Measurements from ENCODE around the gene TMEM259.

The TMEM259 gene

DNA sequence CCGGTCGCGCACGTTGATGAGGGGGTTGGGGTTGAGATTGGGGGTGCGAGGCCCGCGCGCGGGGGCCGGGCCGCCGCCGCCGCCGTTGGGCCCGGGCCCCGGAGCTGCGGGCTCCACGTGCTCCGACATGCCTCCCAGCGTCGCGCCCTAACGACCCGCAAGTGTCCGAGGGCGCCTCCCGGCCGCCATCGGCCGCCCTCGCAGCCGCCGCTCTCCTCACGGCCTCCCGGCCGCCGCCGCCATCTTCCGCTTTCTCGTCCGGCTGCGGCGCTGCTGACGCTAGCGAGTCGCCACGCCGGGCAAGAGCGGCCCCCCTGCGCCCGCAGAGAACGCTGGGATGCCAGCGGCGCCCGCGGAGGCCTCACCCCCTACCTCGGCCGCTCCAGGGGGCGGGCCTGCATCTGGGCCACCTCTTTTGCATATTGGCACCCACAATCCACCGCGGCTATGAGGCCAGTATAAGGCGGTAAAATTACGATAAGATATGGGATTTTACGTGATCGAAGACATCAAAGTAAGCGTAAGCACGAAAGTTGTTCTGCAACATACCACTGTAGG, at the start of gene TMEM259:
TMEM259 (minus strand) TSS at position 256 of the 558 bp plus-strand sequence; CDS start at position 129, 127 bp downstream.
- DNase-seq: peak; percentile 96

DNA sequence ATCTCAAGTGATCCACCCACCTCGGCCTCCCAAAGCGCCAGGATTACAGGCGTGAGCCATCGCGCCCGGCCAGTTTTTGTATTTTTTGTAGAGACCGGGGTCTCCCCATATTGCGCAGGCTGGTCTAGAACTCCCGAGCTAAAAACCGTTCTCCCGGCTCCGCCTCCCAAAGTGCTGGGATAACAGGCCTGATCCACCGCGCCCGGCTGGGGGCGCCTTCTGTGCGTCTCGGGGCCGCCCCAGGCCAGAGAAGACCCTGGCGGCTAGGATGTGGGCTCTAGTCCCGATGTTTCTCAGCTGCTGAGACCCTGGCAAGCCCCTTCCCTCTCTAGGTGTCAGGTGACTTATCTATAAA, 49.6 kb upstream of the TMEM259 start:
- DNase-seq: no peak

DNA sequence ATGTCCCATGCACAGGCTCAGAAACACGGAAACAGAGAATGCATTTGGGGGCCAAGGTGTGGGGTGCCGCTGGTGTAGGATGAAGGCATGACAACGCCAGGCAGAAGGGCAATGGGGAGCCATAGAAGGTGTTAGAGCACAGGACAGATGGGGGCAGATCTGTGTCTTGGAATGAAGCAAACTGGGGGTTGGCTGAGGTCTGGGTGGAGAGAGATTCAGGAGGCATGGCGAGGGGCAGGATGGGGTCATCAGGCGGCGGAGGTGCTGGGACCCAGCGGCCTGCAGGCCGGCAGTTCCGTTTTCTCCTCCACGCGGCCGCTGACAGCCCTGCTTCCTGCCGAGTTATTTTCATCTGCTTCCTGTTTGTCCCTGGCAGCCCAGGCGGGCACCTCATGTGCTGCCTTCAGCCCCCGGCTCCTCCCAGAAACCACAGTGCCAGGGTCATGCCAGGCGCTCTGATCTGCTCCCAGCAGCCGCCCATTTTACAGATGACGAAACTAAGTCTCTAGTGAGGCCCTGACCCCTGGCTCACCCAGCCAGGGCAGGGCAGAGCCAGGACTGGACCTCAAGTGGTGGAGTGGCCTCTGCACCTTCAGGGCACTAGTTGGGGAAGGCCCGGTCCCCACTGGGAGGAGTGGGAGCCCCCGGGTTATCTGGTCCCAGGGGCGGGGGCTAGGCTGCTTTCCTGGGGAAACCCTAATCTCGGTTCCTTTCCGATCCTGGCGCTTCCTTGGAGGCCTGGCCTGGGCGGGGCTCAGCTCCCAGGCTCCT, 48.3 kb upstream of the TMEM259 start:
- no peak for DNase-seq

DNA sequence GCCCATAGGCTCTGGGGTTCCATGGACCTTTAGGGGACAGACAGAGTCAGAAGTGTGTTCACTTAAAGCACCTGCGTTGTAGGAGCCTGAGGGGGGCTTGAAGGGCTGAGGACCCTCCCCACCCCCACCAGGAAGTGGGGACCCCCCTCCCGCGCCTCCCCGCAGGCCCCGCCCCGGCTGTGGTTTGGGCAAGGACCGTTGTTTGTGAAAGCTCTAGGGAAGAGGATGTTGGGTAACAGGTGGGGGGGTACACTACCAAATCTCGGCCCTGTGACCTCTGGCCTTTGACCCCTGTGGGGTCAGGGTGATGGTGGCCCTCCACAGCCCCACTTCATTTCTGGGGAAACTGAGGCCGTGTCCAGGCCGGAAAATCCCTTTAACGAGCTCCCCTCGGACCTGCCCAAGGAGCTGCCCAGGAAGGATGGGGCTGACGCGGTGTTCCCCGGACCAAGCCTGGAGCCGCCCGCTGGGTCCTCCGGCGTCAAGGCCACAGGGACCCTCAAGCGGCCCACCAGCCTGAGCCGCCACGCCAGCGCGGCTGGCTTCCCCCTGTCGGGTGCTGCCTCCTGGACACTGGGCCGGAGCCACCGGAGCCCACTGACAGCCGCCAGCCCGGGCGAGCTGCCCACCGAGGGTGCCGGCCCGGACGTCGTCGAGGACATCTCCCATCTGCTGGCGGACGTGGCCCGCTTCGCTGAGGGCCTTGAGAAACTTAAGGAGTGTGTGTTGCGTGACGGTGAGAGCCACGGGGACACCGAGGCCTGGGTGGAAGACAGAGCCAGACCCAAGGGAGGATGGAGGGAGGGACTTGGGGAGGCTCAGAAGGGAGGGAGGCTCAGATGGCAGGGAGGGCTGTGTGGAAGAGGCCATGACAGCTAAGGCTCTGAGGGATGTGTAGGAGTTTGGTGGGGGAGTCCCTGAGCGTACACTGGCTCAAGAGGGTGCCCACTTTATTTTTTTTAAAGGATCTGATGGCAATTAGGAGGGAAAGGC, 47.4 kb upstream of the TMEM259 start:
- no peak for DNase-seq

DNA sequence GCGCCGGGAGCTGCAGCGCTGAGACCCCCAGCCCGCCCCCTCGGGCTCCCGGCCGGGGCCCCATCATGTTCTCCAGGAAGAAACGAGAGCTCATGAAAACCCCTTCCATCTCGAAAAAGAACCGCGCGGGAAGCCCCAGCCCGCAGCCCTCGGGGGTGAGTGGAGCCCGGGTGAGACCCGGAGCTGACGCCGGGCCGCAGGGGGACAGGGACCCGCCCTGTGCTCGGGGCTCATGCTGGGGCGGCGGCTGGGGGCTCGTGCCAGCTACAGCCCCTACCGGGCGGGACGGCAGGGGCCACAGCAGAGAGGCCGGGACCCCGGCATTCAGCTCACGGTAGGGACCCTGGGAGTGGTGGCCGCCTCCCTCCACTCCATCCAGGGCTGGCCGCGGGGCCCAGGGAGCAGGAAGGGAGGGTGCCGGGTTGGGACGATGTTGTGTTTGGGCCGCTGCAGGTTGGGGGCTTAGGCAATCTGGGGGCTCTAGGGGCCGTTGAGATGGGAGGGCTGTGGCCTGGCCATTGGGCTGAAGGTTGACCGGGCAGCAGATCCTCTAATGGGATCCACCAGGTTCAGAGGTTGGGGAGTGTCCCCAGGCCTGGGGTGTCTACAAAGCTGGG, 46.5 kb upstream of the TMEM259 start:
- DNase-seq: no peak

DNA sequence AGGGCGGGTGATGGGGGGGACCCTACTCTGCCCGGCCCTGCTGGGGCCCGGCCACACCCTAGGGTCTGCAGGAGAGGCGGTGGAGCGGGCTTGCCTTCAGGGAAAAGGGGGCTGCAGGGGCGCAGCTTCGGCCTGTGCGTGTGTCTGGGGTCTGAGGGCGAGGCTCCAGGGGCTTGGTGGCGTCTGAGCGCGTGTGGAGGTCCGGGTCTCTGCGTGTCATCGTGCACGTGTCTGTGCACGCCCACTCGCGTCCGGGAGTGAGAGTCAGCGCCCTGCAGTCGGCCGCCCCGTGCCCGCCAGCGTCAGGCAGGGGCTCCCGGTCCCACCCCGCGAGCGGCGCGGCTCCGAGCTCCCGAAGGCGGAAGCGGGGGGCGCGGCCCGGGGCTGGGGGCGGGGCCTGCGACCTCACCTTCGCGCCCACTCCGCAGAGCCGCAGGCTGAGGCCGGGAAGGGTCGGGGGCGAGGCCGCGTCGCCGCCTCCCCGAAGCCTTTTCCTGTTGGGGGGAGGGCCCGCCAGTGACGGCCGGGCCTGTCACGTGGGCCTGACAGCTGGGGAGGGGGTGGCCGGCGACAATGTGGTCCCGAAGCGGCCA, 45.9 kb upstream of the TMEM259 start, which contains the start of gene ARHGAP45:
ARHGAP45 (plus strand) TSS at position 420 of the 593 bp plus-strand sequence. CDS start 239 bp downstream, outside the sequence.
- no peak for DNase-seq

DNA sequence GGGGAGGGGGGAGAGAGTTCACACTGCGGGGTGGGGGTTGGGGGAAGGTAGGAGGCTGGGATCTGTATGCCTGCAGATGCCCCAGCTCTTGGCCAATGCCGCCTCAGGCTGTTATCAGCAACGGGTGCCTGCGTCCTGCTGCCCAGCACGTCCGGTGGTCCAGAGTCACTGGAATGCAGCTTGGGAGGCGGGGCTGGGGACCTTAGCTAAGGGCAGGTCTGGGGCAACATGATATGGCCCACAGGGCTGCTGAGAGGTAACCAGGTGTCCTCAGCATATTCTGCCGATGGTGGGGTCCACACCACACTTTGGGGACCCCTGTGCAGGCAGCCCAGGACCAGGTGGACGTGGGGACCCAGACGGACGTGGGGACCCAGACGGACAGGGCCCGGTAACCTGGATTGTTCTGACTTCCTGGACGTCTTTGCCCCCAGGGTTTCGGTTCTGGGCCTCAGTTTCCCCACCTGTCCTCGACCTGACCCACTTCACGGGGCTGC, 45.4 kb upstream of the TMEM259 start:
- DNase-seq: no peak

DNA sequence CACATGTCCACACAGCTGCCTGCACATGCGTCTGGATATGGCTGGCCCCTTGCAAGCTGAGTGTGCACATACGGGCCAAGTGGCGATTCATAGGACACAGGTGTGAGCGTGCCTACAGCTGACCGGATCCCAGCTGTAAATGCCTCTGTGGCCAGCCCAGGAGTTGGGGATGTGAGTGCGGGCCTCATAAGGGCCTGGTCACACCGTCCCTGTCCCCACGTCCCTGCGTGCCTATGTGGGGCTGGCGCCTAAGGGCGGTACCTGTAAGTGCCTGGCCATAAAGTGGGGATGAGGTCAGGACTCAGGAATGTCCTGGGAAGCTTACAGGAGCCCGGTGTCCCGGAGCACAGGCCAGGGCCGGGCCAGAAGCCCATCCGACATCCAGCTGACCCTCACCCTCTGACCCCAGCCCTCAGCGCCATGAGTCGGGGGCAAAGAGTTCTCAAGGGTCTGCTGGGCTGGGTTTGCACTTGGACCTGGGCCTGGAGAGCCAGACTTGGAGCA, 44.7 kb upstream of the TMEM259 start:
- DNase-seq: no peak

DNA sequence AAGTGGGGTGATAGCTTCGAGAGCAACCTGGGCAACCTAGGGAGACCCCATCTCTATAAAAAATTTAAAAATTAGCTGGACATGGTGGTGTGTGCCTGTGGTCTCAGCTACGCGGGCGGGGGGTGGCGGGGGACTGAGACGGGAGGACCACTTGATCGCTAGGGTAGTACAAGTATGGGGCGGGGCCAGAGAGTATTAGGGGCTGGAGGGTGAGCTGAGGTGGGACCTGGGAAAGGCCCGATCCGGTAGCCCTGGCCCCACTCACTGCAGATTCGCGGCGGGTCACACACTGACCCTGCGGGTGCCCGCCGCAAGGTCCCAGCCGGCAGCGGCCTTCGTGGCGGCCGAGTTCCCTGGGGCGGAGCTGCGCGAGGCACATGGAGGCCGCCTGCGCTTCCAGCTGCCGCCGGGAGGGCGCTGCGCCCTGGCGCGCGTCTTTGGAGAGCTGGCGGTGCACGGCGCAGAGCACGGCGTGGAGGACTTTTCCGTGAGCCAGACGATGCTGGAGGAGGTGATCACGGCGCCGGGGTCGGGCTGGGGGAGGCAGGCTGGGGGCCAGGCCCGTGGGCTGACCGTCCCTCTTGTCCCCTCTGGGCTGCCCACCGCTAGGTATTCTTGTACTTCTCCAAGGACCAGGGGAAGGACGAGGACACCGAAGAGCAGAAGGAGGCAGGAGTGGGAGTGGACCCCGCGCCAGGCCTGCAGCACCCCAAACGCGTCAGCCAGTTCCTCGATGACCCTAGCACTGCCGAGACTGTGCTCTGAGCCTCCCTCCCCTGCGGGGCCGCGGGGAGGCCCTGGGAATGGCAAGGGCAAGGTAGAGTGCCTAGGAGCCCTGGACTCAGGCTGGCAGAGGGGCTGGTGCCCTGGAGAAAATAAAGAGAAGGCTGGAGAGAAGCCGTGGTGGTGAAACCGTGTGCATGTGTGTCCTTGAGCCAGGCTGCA, 44.0 kb upstream of the TMEM259 start:
- peak; percentile 54 for DNase-seq

DNA sequence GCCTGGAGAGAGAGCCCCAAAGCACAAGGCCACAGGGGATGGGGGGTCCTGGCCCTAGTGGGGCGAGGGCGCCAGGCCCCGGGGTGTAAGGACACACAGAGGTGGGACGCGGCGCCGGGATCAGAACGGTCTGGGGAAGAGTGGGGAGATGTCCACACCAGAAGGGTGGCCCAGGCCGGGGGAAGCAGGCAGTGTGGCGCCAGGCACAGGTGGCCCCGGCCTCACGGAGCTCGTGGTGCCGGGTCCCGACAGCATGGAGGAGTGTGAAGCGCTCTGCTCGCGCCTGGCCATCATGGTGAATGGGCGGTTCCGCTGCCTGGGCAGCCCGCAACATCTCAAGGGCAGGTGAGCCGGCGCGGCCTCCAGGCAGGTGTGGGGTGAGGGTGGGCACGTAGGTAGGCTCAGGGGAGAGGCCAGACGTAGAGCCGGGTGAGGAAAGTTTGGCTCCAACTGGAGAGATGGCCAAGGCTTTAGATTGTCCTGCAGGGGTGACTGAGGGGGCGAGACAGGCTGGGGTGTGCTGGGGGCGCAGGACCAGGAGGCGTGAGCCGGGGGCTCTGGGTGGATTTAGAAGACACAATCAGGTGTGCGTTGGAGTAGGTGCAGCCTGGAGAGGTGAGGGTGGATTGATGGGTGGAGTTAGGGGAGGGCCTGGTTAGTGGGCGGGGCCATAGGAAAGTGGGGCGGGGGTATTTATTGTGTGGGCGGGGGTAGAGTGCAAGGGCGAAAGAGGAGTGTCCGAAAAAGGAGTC, 43.2 kb upstream of the TMEM259 start:
- no peak for DNase-seq

DNA sequence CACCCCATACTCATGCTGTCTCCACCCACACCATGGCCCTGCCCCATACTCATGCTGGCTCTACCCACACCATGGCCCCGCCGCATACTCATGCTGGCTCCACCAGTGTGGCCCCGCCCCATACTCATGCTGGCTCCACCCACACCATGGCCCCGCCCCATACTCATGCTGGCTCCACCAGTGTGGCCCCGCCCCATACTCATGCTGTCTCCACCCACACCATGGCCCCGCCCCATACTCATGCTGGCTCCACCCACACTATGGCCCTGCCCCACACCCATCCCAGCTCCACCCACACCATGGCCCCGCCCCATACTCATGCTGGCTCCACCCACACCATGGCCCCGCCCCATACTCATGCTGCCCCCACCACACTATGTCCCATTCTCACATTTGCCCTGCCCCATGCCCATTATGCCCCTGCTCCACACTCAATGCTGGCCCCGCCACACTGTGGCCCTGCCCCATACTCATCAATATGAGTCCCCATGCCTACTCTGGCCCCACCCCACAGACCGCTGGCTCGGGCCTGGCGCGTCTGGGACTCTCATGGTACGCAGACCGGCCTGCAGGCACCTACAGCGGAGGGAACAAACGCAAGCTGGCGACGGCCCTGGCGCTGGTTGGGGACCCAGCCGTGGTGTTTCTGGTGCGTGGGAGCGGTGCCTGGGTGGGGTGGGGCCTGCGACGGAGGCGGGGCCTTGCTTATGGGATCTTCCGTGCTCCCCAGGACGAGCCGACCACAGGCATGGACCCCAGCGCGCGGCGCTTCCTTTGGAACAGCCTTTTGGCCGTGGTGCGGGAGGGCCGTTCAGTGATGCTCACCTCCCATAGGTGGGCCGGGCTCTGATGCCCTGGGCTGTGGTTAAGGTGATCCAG, 42.3 kb upstream of the TMEM259 start:
- no peak for DNase-seq

DNA sequence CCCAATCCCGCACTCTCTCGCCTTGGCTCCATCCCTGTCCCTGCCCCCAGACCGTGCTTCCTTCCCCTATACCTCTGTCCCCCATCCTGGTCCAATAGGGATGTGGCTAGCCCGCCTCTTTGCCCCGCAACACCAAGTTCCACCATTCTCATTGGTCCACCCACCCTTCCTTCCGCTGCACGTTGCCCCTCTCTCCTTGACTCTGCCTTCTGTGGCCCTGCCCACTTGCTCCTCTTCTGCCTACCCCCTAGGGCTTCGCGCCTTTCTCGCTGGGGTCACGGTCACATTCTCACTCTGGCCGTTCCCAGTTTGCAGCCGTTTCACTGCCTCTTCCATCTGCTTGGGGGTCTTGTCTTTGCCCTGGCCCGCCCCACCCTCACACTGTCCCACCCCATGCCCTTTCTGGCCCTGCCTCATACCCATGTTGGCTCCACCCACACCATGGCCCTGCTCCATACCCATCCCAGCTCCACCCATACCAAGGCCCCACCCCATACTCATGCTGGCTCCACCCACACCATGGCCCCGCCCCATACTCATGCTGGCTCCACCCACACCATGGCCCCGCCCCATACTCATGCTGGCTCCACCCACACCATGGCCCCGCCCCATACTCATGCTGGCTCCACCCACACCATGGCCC, 41.6 kb upstream of the TMEM259 start:
- no peak for DNase-seq

DNA sequence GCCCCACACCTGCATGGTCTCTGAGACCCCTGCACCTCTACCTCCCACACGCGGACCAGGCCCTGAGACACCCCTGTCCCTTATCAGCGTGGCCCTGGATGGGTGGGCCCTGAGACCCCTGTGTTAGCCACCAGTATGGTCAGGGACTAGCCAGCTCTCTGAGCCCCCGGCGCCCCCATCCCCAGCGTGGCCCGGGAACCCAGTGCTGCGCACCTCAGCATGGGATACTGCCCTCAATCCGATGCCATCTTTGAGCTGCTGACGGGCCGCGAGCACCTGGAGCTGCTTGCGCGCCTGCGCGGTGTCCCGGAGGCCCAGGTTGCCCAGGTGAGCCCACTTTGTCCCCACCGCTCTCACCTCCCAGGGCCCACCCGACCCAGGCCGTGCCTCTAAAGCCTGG, 41.1 kb upstream of the TMEM259 start:
- no peak for DNase-seq

DNA sequence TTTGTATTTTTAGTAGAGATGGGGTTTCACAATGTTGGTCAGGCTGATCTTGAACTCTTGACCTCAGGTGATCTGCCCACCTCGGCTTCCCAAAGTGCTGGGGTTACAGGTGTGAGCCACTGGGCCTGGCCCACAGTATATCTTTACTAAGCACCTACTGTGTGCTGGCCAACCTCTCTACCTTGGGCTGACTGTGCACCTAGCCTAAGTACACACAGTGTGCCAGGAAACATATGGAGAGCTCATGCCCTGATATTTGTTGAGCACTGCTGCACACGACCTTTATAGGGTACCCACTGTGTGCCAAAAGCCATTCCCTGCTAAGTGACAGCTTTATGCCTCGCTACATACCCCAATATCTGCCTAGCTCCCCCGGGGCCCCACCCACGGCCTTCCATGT, 39.8 kb upstream of the TMEM259 start:
- DNase-seq: no peak

DNA sequence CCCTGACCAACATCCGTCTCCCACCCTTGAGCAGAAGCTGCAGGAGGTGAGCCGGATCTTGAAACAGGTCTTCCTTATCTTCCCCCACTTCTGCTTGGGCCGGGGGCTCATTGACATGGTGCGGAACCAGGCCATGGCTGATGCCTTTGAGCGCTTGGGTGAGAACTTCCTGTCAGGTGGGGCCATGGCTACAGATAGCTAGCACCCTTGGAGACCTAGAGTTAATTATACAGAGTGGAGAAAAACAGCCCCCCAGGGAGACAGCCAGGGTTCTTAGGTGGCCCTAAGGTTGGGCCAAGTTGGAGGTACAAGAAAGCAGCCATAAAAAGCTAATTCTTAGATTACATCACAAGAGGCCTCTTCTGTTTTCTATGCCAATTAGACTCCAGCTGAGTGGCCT, 37.2 kb upstream of the TMEM259 start:
- DNase-seq: no peak

DNA sequence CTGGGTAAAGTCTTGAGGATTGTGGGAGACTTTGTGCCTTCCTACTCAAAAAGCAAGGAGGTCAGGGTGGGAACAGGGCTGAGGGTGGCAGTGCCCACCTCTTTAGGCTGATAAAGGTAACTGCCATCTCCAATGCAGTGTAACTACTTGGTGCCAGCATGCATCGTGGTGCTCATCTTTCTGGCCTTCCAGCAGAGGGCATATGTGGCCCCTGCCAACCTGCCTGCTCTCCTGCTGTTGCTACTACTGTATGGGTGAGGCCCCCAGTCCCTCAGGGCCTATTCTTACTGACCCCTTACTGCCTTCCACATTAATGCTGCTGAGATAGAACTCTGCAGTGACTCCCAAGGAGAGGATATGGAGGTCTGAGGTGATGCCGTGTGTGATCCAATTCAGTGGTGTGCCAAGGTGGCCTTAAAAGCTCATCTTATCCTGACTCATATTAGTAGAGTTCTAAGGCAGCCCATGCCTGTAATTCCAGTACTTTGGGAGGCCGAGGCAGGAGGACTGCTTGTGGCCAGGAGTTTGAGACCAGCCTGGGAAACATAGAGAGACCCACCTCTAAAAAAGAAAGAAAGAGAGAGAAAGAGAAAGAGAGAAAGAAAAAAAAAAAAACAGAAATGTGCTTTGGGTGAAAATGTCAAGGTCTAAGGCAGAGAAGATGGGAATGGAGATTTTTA, 36.4 kb upstream of the TMEM259 start:
- DNase-seq: no peak

DNA sequence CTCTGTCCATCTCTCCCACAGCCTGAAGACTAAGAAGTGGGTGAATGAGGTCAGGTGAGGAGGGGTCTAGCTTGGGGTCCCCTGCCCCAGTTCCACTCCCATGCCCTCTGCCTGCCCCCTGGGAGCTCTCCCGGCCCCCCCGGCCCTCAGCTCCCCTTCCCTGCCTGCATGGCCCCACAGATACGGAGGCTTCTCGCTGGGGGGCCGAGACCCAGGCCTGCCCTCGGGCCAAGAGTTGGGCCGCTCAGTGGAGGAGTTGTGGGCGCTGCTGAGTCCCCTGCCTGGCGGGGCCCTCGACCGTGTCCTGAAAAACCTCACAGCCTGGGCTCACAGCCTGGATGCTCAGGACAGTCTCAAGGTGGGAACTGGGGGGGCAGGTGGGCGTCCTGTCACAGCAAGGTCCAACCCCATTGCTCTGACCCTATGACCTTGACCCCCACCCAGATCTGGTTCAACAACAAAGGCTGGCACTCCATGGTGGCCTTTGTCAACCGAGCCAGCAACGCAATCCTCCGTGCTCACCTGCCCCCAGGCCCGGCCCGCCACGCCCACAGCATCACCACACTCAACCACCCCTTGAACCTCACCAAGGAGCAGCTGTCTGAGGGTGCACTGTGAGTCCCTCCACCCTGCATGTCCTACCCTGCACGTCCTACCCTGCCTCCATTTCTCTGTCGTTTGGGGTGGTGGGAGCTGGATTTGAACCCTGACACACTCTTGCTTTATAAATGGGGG, 35.1 kb upstream of the TMEM259 start:
- DNase-seq: no peak
